K562 (cell line): ENCODE results near the gene MRI1. TPM values are rescaled to one million over a fixed set of nuclear protein-coding genes. Genes with fewer than 3 reads are reported as not detected.

ENCODE experiments used
- ESRRB ChIP-seq: fragments of 250-450 bp; sonication (Bioruptor Pico); IDR thresholded peaks from 2 replicates; pipeline ENCODE4 v1.5.0; 2020; ENCODE audit warnings: mild to moderate bottlenecking, moderate library complexity, borderline replicate concordance
- FIP1L1 ChIP-seq: fragments of 200-400 bp; formaldehyde crosslinking; IDR thresholded peaks from 2 replicates; pipeline ENCODE4 v1.6.1; 2018; ENCODE audit warnings: mild to moderate bottlenecking, low read depth, low read length; ENCODE audit not compliant: poor library complexity, severe bottlenecking
- FOXM1 ChIP-seq, 2 experiments: fragments of 450-650 bp in 1 of 2; sonication (generic) in 1 of 2; formaldehyde crosslinking in 1 of 2; IDR thresholded peaks; 2 replicates each; pipeline versions ENCODE4 v1.6.1 to v1.9.0; 2017 to 2022; ENCODE audit warnings: low read depth in 2 of 2, mild to moderate bottlenecking in 2 of 2, missing genetic modification reagents in 1 of 2, moderate library complexity in 1 of 2
- KAT7 ChIP-seq: sonication (generic); formaldehyde crosslinking; IDR thresholded peaks from 2 replicates; pipeline ENCODE4 v1.8.0; 2022; ENCODE audit warnings: missing genetic modification reagents, mild to moderate bottlenecking, borderline replicate concordance
- MEF2D ChIP-seq: conservative IDR thresholded peaks from 2 replicates; pipeline ENCODE4 v1.6.1; 2016; ENCODE audit warnings: low read depth, missing genetic modification characterization, missing compliant biosample characterization
- MLX ChIP-seq, 2 experiments: fragments of 450-650 bp in 1 of 2; sonication (generic) in 1 of 2; formaldehyde crosslinking; conservative IDR thresholded peaks; 2 replicates each; pipeline versions ENCODE4 v1.4.0 to v1.8.1; 2020 to 2022; ENCODE audit warnings: mild to moderate bottlenecking in 1 of 2, missing genetic modification reagents in 1 of 2
- NFE2L1 ChIP-seq: fragments of 450-650 bp; IDR thresholded peaks from 2 replicates; pipeline ENCODE4 v1.6.1; 2016; ENCODE audit warnings: missing genetic modification characterization, low read depth, mild to moderate bottlenecking, missing compliant biosample characterization, moderate library complexity, borderline replicate concordance
- PHF8 ChIP-seq: fragments of 200-600 bp; sonication (generic); IDR thresholded peaks from 2 replicates; pipeline ENCODE4 v1.6.1; 2012; ENCODE audit warnings: mixed run types, mild to moderate bottlenecking, inconsistent platforms, low read length, moderate library complexity, borderline replicate concordance
- RBFOX2 ChIP-seq: fragments of 200-400 bp; formaldehyde crosslinking; IDR thresholded peaks from 2 replicates; pipeline ENCODE4 v1.6.1; 2017; ENCODE audit warnings: low read depth, mild to moderate bottlenecking, low read length, moderate library complexity
- RBM14 ChIP-seq: fragments of 200-400 bp; formaldehyde crosslinking; IDR thresholded peaks from 2 replicates; pipeline ENCODE4 v1.6.1; 2018; ENCODE audit warnings: low read depth, mild to moderate bottlenecking, low read length, moderate library complexity, borderline replicate concordance; ENCODE audit not compliant: insufficient read depth
- SMAD2 ChIP-seq: fragments of 150-350 bp; IDR thresholded peaks from 2 replicates; pipeline ENCODE4 v1.6.1; 2014; ENCODE audit warnings: low read depth, mild to moderate bottlenecking, low read length
- SP1 ChIP-seq: sonication (generic); formaldehyde crosslinking; IDR thresholded peaks from 2 replicates; pipeline ENCODE4 v1.8.1; 2022; ENCODE audit warnings: mild to moderate bottlenecking, missing genetic modification reagents
- SRSF7 ChIP-seq: fragments of 200-400 bp; formaldehyde crosslinking; optimal IDR thresholded peaks from 2 replicates; pipeline ENCODE3; 2017; ENCODE audit warnings: mild to moderate bottlenecking, low read depth, low read length
- STAG1 ChIP-seq: sonication (generic); formaldehyde crosslinking; IDR thresholded peaks from 2 replicates; pipeline ENCODE4 v1.5.0; 2020; ENCODE audit warnings: missing genetic modification reagents, borderline replicate concordance
- STAT6 ChIP-seq: sonication (generic); formaldehyde crosslinking; IDR thresholded peaks from 2 replicates; pipeline ENCODE4 v1.8.1; 2023; ENCODE audit warnings: mild to moderate bottlenecking, missing genetic modification reagents
- TSHZ1 ChIP-seq: fragments of 250-450 bp; sonication (Bioruptor Pico); IDR thresholded peaks from 2 replicates; pipeline ENCODE4 v1.4.0; 2020; ENCODE audit warnings: mild to moderate bottlenecking, moderate library complexity
- polyA plus RNA-seq, 8 experiments: library from polyadenylated mRNA; depleted of rRNA in 4 of 8; stranded (reverse) in 5 of 8; unstranded in 3 of 8; fragments of >200 nt; fragmentation: Nextera tagmentation in 2 of 8; fragmentation: Illumina TruSeq in 1 of 8; extraction: Ambion mirVana in 2 of 8; extraction: Trizol in 1 of 8; gene quantifications; 2 replicates each; pipeline versions ENCODE4 v1.2.1 to v1.2.3, GENCODE V29; 2011 to 2014; ENCODE audit warnings: inconsistent platforms in 1 of 8, missing spikeins in 1 of 8
- total RNA-seq, 7 experiments: library from RNA; depleted of rRNA in 6 of 7; stranded (reverse); fragments of >200 nt in 6 of 7; fragmentation: Illumina TruSeq in 2 of 7; extraction: Trizol in 2 of 7; gene quantifications; 2 replicates each; pipeline versions ENCODE4 v1.2.1 to v1.2.3, GENCODE V29; 2011 to 2021; ENCODE audit warnings: low replicate concordance in 1 of 7
- TF ChIP-seq, protein P1 (sequence below): fragments of 450-650 bp; formaldehyde crosslinking; IDR thresholded peaks from 2 replicates; pipeline ENCODE4 v1.4.0; 2020; ENCODE audit warnings: mild to moderate bottlenecking, moderate library complexity

The MRI1 gene
- total and polyA plus RNA-seq, 9 of the 15 experiments (the other 6 are each of a cell fraction or from before 2014, with no cell fraction given) = 5.5 to 57.4 (median 28.2) TPM

DNA sequence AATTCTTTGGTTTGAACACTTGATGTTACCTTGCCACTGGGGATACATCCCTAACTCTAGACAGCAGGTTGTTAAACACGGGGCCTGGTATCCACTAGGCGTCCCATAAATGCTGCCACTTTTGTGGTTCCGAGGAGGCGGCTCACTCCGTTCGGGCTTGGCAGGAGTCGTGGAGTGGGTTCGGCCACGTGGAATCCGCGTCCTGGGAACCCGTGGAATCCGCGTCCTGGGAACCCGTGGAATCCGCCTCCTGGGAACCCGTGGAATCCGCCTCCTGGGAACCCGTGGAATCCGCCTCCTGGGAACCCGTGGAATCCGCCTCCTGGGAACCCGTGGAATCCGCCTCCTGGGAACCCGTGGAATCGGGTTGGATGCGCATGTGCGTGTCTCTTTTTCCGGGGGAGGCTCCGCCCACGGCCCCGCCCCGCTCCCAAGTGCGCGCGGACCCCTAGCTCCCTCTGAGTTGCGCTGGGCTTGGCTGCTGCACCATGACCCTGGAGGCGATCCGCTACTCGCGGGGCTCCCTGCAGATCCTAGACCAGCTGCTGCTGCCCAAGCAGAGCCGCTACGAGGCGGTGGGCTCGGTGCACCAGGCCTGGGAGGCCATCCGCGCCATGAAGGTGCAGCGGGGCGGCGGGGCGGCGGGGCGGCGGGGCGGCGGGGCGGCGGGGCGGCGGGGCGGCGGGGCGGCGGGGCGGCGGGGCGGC is at the start of gene MRI1 (continued):
- TF ChIP-seq STAT6 (CRISPR knock-in tag) (no peak), ESRRB (CRISPR knock-in tag) (no peak), RBM14 (no peak), SRSF7 (no peak), STAG1 (CRISPR knock-in tag) (no peak), FOXM1 (IDR thresholded peaks at IDR 0.05; ENCODE audit: low read depth) (no peak), FOXM1 (CRISPR knock-in tag; IDR thresholded peaks at IDR 0.05; ENCODE audit: low read depth) (no peak), SMAD2 (no peak), MLX (CRISPR knock-in tag; conservative IDR thresholded peaks at IDR 0.05) (no peak), RBFOX2 (peak; percentile 74), TSHZ1 (CRISPR knock-in tag) (no peak), KAT7 (CRISPR knock-in tag) (no peak), FIP1L1 (peak; percentile 70), PHF8 (peak; percentile 74; the same call in 1 of the 2 replicates), MEF2D (tag) (no peak), SP1 (CRISPR knock-in tag) (no peak), NFE2L1 (tag) (no peak)
- TF ChIP-seq, protein P1, sequence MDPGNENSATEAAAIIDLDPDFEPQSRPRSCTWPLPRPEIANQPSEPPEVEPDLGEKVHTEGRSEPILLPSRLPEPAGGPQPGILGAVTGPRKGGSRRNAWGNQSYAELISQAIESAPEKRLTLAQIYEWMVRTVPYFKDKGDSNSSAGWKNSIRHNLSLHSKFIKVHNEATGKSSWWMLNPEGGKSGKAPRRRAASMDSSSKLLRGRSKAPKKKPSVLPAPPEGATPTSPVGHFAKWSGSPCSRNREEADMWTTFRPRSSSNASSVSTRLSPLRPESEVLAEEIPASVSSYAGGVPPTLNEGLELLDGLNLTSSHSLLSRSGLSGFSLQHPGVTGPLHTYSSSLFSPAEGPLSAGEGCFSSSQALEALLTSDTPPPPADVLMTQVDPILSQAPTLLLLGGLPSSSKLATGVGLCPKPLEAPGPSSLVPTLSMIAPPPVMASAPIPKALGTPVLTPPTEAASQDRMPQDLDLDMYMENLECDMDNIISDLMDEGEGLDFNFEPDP (CRISPR knock-in tag) = no peak
